KBM-7 (cell line): ENCODE measurements around the gene BEST3.
A peak's percentile ranks its signal among the peaks of the same experiment; 100 is the strongest.

ENCODE experiments used
- DNase-seq: peaks from one replicate; pipeline ENCODE4 v3.0.0-alpha.2; 2015
- in situ Hi-C: fragments of 300-500 bp; cut with MboI; formaldehyde crosslinking; loops from 2 replicates; pipeline ENCODE4 v1.14.3; 2020; ENCODE audit warnings: low sequenced_read_pairs, low pct_unique_long_range_greater_than_20kb, mixed read lengths

BEST3 gene

GRCh38 chr12:69657376-69658137 is 41.5 kb downstream of the BEST3 start:
- in situ Hi-C loops: no loop called here
- DNase-seq: no peak

- in situ Hi-C loops: no loop called here
- DNase-seq: no peak
Measured at GRCh38 chr12:69655616-69656340, 43.3 kb downstream of the BEST3 start.

- in situ Hi-C loops: no loop called here
- no peak for DNase-seq
Measured at GRCh38 chr12:69653703-69654102, 45.4 kb downstream of the BEST3 start.

- DNase-seq: no peak
- in situ Hi-C loops: no loop called here
Measured at GRCh38 chr12:69651922-69652321, 47.2 kb downstream of the BEST3 start.

GRCh38 chr12:69649529-69649928 is 49.6 kb downstream of the BEST3 start:
- no peak for DNase-seq
- in situ Hi-C loops: no loop called here

- no peak for DNase-seq
- in situ Hi-C loops: no loop called here
Measured at GRCh38 chr12:69648476-69648875, 50.6 kb downstream of the BEST3 start.

GRCh38 chr12:69647178-69647577 is 51.9 kb downstream of the BEST3 start:
- in situ Hi-C loops: no loop called here
- no peak for DNase-seq

- no peak for DNase-seq
- in situ Hi-C loops: no loop called here
Measured at GRCh38 chr12:69645031-69645430, 54.1 kb downstream of the BEST3 start.

- DNase-seq: no peak
- in situ Hi-C loops: no loop called here
Measured at GRCh38 chr12:69644511-69644910, 54.6 kb downstream of the BEST3 start.

- in situ Hi-C loops: no loop called here
- no peak for DNase-seq
Measured at GRCh38 chr12:69642531-69642930, 56.6 kb downstream of the BEST3 start.

- in situ Hi-C loops: no loop called here
- DNase-seq: no peak
Measured at GRCh38 chr12:69641546-69641945, 57.6 kb downstream of the BEST3 start.

GRCh38 chr12:69639400-69640016 is 59.6 kb downstream of the BEST3 start:
- peak; percentile 79 for DNase-seq
- in situ Hi-C loops: no loop called here

- DNase-seq: no peak
- in situ Hi-C loops: no loop called here
Measured at GRCh38 chr12:69633061-69633460, 66.0 kb downstream of the BEST3 start.

GRCh38 chr12:69630191-69630590 is 68.9 kb downstream of the BEST3 start:
- in situ Hi-C loops: no loop called here

GRCh38 chr12:69627501-69627900 is 71.6 kb downstream of the BEST3 start:
- in situ Hi-C loops: no loop called here
- no peak for DNase-seq

More at GRCh38 chr12:69630191-69630590, 68.9 kb downstream of the BEST3 start:
- DNase-seq: peak; percentile 16

GRCh38 chr12:69623970-69624369 is 75.1 kb downstream of the BEST3 start:
- in situ Hi-C loops: no loop called here
- no peak for DNase-seq

- in situ Hi-C loops: no loop called here
- DNase-seq: no peak
Measured at GRCh38 chr12:69621551-69621950, 77.6 kb downstream of the BEST3 start.

GRCh38 chr12:69620921-69621320 is 78.2 kb downstream of the BEST3 start:
- in situ Hi-C loops: no loop called here

GRCh38 chr12:69620077-69620476 is 79.0 kb downstream of the BEST3 start:
- in situ Hi-C loops: no loop called here
- no peak for DNase-seq

More at GRCh38 chr12:69620921-69621320, 78.2 kb downstream of the BEST3 start:
- no peak for DNase-seq

GRCh38 chr12:69619050-69619449 is 80.1 kb downstream of the BEST3 start:
- in situ Hi-C loops: no loop called here
- DNase-seq: no peak
